NCI-H187 treated with DMSO at 0.1 percent for 48 hours (cell line): ENCODE results near the gene MVB12B.

ENCODE experiments used
- DNase-seq: peaks from one replicate; lab custom pipeline; 2025; lab: John Stamatoyannopoulos, UW

Gene MVB12B

DNA sequence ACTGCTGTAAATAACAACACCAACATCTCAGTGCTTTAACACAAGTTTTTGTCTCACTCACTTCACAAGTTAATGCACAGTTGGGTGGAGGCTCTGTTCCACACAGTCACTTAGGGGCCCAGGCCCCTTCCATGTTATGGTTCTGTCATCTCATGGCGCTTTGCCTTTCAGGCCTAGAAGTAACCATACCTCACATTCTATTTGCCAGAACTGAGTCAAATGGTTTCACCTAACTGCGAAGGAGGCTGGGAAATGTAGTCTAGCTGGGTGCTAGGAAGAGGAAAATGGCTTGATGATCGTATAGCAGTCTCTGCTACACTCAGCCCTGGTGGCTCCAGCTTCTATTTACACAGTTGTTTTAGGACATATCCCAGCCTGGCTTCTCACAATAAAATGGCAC, 23.1 kb upstream of the MVB12B start:
- DNase-seq = no peak

DNA sequence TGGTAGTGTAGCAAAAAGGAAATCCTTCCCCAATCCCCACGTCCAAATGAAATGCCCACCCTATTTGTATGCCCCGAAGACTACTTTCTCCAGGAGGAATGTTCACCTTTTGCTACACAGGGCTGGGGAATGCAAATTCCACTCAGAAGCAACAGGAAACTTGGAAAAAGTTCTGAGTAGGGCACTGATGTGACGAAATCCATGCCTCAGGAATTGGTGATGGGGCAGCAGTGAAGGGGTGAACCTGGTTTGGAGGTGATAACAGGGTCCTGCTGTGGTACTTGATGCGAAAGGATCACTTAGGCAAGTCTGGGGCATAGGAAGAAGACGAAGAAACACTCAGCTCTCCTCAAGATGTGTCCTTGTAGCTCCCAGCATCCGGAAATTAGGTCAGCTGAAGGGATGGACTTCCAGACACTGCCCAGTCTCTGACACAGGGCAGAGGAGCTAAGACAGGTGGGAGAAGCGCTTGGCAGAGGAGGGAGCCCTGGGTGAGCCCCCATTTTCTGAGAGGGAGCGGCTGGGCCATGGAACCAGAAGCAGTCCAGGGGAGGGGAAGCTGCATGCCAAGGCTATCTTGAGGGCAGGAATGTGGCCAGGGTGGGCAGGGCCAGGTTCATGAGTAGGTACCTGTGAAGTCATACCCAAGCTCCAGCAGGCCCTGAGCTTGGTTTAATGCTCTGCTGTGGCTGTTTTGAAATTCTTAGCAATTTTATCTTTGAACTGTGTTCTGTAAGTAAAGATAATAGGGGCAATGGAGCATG, 22.2 kb upstream of the MVB12B start:
- DNase-seq = no peak

DNA sequence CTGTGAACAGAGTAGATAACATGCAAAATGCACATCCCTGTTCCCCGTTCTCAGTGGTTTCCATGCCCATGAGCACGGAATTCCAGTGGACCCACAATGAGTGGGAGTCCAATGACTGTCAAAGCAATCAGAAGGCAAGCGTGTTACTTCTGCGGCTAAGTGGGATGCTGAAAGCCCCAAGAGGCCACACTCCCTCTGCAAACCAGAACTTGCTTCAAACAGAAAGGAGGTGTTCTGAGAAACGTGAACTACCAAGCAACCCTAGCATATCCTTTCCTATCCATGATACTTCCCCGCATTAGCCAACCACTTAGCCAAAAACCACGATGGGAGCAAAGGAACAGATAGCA, 21.7 kb upstream of the MVB12B start:
- no peak for DNase-seq

DNA sequence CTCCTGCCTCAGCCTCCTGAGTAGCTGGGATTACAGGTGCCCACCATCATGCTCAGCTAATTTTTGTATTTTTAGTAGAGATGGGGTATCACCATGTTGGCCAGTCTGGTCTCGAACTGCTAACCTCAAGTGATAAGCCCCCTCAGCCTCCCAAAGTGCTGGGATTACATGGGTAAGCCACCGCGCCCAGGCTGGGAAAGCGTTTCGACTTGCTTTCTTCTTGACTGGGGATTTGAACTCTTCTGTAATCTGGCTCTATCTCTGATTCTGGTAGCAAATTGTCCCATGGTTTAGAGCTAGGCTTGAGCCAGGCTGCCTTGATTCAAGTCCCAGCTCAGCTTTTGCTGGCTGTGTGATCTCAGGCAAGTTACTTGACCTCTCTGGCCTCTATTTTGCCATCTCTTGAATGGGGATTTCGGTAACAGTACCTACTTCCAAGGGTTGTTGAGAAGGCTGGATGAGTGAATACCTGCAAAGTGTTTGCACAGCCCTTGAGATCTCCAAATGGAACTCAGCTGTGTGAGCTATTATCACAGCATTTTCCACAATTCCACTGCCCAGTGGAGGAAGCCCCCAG, 20.5 kb upstream of the MVB12B start:
- no peak for DNase-seq

DNA sequence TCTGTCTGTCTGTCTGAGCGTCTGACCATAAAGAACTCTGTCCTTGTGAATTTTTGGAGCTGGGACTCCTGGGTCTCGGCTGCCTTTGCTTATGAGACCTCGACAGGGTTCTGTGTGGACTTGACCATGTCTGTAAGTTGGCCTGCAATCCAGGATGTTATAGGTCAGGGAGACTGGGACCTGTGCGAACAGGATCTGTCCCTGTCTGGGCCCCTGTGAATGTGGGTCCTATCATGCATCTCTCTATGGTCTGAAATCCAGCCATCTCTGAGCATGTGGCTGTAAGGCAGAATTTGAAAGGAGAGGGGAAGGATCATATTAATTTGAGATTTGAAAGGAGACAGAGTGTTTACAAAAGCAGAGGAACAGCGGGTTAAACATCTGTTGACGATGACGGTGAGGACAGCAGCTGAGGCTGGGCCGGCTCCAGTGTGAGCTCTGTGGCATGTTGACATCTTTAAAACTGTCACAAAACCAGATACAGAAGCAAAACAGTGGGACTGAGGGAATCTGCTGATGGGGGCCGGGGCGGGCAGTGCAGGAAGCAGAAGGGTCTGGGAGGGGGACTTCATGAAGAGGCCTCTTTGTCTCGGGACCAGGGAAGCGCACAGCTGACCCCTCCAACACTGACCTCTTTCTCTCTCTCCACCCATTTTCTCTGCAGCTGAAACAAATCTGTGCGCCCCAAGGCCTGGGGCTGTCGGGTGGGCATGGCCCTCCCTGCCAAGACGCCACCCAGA, 19.1 kb upstream of the MVB12B start:
- DNase-seq = no peak

DNA sequence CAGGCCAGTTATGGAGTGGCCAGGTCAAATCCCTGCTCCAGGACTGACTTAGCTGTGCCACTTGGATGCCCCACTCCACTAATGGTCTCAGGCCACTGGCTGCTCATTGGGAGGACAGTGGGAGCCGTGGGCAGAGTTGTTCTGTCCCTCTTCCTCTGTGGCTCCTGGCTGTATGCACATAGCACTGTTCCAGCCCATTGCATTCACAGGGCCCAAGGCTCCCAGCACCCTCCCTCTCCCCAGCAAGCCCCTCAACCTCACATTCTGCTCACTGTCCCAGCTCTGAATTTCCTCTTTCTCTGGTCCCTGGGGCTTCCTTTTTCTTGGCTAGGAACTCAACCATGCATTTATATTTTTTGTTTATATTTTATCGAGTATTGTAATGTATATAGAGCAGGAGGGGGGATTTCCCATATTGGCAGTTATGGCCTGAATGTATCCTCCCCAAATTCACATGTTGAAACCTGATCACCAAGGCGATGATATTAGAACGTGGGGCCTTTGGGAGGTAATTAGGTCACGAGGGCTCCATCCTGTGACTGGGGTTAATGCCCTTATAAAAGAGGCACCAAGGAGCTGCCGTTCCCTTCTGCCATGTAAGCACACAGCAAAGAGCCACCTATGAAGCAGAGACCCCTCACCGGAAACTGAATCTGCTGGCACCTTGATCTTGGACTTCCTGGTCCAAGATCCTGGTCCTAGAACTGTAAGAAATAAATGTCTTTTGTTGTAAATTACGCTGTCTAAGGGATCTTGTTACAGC, 17.0 kb upstream of the MVB12B start:
- DNase-seq = no peak

DNA sequence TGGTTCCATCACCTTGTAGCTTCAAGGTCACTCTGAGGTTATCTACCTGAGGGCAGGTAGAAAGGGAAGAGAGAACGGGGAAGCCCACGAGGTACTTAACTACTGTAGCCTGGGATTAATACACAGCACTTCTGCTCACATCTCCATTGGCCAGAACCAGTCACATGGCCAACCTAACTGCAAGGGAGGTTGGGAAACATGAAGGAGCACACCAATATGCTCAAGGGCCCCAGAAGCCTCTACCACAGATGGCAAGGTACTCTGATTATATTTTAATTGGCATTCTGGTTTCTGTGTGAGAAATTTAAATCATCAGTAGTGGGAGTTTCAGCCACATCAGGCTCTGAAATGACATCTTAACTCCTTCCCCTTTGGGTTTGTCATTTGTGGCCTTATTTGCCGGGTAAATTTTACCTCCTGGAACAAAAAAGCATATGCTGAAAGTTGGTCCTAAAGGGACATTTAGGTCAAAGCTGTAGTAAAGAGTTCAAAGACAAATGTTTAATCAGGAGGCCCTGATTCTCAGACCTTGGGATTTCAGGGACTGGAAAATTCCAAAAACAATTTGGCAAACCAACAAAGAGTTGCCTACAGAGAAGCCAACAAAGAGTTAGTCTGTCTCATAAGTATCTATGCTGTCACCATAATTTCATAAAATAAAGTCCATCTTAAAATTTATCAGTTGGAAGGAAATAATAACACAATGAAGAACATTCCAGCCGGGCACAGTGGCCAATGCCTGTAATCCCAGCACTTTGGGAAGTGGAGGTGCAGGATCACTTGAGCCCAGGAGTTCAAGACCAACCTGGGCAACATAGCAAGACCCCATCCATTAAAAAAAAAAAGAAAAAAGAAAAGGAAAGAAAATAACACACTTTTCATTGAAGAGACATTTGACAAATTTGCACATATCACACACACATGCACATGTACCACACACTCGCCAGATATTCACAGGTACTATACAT, 13.8 kb upstream of the MVB12B start:
- no peak for DNase-seq

DNA sequence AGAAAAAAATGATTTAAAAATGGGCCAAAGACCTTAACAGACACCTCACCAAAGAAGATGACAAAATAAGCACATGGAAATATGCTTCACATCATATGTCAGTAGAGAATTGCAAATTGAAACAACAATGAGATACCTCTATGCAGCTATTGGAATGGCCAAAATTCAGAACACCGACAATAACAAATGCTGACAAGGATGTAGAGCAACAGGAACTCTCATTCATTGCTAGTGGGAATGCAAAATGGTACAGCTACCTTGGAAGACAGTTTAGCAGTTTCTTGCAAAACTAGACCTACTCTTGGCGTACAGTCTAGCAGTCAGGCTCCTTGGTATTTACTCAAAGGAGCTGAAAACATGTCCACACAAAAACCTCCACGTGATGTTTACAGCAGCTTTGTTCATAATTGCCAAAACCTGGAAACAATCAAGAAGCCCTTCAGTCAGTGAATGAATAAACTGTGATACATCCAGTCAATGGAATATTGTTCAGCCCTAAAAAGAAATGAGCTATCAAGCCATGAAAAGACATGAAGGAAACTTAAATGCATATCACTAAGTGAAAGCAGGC, 10.5 kb upstream of the MVB12B start:
- no peak for DNase-seq

DNA sequence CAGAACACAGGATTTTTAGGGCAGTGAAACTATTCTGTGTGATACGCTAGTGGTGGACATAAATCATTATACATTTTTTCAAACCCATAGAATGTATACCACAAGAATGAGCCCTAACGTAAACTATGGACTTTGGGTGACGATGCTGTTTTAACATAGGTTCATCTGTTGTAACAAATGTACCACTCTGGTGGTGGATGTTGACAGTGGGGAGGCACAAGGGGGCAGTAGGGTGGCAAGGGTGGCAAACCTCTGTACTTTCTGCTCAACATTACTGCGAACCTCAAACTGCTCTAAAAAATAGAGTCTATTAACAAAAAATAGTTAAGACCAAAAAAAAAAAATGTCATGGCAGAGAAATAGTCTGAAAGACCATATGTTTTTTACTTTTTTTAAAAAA, 9.1 kb upstream of the MVB12B start:
- DNase-seq = no peak

DNA sequence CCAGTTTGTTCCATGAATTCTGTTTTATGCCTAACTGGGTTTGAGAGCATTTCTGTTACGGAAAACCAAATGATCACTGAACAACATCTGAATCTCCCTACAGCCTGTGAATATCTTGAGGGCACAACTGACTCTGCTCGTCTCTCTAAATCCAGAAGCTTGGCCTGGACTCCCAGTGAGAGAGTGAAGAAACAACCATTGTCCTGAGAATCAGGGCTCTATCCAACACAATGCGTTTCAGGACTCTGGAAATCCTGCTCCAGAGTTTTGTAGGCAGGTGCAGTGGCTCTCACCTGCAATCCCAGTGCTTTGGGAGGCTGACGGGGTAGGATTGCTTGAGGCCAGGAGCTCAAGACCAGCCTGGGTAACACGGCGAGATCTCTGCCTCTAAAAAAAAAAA, 7.8 kb upstream of the MVB12B start:
- no peak for DNase-seq

DNA sequence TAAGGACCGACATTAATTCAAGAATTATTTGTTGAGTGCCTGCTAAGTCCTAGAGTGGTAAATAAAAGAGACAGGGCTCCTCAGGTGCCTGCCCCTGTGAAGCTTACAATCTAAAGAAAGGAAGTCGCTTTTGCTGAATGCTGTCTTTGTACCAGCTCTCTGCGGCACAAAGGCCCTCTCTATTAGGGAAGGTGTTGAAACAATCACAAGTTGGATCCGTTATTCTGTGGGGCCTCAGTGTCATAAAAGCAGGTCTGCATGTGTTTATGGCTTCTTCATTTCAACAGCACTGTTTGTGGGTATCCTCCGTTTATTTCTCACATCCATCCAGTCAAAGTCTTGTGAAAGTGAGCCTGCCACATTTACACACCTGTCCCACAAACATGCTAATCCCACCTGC, 7.0 kb upstream of the MVB12B start:
- no peak for DNase-seq

DNA sequence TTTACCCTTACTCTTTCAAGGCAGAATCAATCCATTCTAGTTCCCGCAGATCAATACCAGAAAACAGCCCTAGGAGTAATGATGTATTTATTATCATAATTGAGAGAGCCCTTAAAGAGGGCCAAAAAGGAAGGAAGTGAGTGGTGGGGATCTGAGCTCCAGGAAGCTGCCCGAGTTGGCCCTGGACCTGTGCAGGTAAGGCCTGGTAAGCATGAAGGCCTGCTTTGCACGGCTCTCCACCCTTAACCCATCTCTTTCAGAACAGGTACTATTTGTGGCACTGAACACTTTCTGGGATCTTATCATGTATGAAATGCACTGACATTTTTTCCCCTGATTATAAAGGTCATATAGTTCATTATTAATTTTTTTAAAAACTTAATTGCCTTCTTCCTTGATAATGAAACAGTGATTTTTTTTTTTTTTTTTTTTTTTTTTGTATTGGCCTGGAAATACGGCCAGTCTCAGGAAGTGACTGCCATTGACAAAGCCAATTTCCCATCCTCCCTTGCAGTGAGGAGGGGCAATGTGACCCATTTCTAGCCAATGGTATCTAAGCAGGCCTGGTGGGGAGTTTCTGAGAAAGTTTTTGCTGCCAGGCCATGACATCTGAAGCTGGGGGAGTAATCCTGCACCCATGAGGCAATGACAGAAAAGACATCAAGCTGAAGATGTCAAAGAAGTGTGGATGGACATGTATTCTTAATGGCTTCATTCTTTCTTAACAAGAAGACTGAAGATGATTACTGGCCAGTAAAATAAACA, 6.3 kb upstream of the MVB12B start:
- no peak for DNase-seq

DNA sequence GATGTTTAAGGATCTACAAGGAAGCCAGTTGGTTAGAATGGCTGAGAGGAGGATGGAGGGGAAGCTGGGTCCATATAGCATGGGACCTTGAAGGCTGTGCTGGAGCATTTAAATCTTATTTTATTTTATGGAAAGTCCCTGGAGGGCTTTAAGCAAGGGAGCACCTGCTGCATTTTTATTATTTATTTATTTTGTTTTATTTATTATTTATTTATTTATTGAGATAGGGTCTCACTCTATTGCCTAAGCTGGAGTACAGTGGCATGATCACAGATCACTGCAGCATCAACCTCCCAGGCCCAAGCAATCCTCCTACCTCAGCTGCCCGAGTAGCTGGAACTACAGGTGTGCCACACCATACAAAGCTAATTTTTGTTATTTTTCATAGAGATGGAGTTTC, 4.9 kb upstream of the MVB12B start:
- no peak for DNase-seq

DNA sequence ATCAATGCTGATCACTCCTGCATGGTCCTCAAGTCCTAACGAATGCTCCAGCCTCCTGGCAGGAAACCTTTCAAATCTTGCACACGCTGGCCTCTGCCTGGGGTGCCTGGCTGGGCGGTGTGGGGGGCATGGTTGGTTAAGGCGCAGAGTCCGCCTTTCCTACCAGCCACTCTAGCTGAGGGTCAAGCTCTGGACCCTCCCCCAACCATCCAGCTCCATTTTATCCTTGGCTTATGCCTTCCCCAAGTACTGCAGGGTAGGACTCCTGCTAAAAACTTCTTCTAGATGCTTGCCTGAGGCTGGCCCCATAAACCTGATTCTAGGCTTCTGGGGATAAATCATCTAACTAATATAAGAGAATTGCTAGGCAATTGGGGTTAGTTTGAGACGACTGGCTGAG, 808 bp upstream of the MVB12B start:
- DNase-seq = no peak

DNA sequence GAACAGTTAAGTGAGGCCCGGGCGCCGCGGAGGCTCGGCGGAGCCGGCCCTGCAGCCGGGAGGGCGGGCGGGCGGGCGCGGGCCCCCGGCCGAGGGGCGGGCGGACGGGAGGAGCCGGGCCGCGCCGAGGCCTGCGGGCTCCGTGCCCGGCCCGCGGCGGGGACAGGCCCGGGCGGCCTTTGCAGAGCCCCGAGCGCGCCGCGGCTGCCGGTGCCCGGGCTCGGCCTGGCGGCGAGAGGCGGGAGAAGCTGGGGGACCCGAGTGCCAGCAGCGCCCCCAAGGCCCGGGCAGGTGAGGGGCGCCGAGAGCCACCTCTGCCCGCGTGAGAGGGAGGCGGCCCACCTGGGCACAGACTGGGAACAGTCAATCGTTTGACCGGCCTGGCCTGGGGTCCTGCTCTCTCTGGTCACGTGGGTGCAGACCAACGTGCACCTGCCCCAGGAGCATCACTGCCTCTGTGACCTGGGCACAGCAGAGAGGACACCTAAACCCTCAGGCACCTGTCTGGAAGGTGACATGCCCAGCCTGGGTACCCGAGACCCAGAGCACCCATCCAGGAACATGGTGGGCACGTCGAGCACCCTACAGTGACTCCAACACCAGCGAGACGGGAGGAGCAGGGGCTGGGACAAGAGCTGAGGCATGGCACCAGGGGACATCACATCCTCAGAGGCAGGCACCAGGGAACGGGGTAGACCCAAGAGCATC, 531 bp downstream of the MVB12B start:
- no peak for DNase-seq

DNA sequence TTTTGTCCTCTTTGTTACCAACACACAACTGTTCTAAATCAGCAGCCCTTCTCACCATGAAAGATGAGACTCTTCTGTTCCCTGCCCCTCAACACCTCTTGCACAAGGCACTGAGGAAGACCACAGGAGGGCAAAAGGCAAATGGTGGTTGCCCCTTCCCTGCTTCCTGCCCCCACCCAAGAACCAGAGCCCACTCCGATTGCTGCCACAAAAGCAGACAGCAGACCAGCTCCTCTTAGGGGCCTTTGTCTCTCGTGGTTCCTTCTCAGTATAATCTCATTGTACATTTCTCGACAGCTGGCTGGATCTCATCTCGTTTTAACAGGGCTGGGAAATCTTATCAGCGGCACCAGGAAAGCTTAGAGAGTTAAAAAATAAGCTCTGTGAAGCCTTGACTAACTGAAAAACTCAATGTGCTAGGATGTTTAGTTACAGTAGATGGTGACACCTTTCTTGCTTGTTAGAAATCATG, 1.1 kb downstream of the MVB12B start:
- DNase-seq = no peak

DNA sequence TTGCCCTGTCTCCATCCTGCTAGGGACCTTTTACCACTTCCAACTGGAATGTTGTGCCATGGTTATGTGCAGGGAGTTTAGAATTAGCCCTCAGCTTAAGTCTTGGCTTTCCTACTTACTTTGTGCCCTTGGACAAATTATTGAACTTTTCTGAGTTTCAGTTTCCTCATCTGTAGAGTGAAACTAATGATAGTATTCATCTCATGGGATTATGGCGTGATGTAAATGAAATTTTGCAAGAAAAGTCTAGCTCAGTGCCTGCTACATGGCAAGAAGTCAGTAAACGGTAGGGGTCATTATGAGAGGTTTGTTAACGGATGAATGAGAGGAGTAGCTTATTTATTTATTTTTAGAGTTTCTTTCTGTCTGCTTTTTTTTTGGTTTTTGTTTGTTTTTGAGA, 1.8 kb downstream of the MVB12B start:
- DNase-seq = no peak

DNA sequence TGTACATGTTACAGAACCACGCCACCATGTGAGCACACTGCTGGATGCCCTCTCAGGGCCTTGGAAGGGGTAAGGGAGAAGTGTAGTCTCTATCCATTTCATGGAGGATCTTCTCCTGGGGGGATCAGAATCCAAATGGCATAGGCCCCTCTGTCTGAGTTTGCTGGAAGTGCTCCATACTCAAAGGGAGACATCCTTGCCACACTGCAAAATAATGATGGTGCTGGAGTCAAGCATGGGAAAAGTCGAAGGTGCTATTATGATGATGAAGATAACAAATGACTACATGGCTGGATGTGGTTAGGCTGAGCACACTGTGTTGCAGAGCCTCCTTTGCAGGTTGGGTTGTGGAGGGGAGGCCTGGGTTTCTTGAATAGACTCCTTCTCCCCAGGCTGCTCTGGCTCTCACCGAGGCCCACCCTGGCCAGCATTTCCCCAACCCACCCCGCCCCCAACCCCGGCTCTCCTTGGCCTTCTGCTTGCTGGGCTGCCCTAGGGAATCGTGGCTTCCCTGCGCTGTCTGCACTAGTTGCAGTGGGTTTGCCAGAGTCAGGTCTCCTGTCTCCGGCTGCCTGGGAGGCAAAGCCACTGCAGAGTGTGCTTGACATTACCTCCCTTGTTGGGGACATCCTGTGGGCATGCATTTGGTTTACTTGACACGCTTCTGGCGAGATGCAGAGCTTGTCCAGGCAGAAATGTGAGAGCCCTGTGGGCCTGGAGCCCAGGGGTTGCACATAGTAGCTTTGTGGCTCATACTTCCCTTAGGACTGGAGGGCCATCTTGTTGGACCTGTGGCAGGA, 3.0 kb downstream of the MVB12B start:
- DNase-seq = no peak

DNA sequence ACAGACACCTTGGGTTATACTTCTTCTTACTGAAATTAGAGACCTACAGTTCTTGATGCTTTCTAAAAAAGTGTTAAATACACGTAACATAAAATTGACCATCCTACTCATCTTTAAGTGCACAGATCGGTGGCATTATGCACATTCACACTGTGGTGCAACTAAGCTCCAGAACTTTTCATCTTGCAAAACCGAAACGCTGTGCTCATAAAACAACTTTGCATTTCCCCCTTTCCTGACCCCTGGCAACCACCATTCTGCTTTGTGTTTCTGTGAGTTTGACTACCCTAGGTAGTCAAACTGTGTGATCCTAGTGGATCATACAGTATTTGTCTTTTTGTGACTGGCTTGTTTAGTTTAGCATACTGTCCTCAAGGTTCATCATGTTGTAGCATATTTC, 3.9 kb downstream of the MVB12B start:
- no peak for DNase-seq
